Central memory CD4-positive, alpha-beta T cell (primary cell): ENCODE measurements around the gene SCG3.
"Not testable (repeated sequence)": the region's sequence is repeated elsewhere in the genome, so short reads cannot be mapped to it uniquely, and the experiment has no call there.

Experiments
- DNase-seq: peaks from one replicate; pipeline ENCODE4 v3.0.0; 2022
- total RNA-seq, 3 experiments: gene quantifications; one replicate each; lab custom pipeline; 2026; lab: John Stamatoyannopoulos, UW

Gene SCG3
- 0 reads per million in 3 experiments for total RNA-seq

DNA sequence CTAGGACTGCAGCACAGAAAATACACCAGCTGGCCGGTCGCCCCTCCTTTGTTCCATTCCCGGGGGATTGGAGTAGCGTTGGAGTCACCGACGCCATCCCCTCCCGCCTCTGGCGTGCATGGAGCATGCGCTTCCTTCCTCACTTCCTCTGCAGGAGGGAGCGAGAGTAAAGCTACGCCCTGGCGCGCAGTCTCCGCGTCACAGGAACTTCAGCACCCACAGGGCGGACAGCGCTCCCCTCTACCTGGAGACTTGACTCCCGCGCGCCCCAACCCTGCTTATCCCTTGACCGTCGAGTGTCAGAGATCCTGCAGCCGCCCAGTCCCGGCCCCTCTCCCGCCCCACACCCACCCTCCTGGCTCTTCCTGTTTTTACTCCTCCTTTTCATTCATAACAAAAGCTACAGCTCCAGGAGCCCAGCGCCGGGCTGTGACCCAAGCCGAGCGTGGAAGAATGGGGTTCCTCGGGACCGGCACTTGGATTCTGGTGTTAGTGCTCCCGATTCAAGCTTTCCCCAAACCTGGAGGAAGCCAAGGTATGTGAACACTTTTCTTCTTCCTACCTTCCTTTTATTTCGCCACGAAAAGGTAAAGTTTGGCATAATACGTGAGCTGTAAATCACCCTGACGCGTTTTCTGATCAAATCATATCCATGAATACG is at the start of gene SCG3:
SCG3 (plus strand) TSS at position 201 of the 661 bp plus-strand sequence; CDS start at position 454, 253 bp downstream.
- DNase-seq, result peak; percentile 31

DNA sequence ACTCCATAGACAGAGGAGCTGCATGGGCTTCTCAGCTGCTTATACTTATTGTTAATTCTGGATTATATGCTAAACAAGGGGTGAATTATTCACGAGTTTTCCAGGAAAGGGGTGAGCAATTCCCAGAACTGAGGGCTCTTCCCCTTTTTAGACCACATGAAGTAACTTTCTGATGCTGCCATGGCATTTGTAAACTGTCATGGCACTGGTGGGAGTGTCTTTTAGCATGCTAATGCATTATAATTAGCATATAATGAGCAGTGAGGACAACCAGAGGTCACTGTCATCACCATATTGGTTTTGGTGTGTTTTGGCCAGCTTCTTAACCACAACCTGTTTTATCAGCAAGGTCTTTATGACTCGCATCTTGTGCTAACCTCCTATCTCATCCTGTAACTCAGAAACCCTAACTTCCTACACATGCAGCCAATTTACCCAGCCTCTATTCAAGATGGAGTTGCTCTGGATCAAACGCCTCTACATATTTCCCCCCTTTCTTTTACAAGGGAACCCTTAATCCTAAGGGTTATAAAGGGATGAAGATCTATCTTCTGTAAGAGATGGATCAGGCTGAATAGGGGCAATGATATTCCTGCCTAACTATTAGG is 46.6 kb upstream of the SCG3 start:
- no peak for DNase-seq

GRCh38 chr15:51641490-51642130 is 39.7 kb upstream of the SCG3 start:
- no peak for DNase-seq

- DNase-seq, result no peak
Measured at GRCh38 chr15:51642696-51643095, 38.6 kb upstream of the SCG3 start.

GRCh38 chr15:51647128-51647562 is 34.2 kb upstream of the SCG3 start:
- DNase-seq, result no peak

DNA sequence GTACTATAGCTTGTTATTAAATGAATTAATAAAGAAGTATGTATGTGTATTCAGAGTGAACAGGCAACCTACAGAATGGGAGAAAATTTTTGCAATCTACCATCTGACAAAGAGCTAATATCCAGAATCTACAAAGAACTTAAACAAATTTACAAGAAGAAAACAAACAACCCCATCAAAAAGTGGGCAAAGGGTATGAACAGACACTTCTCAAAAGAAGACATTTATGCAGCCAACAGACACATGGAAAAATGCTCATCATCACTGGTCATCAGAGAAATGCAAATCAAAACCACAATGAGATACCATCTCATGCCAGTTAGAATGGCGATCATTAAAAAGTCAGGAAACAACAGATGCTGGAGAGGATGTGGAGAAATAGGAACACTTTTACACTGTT is 33.2 kb upstream of the SCG3 start:
- not testable (repeated sequence) for DNase-seq

- not testable (repeated sequence) for DNase-seq
Measured at GRCh38 chr15:51648643-51649042, 32.7 kb upstream of the SCG3 start.

GRCh38 chr15:51649659-51650521 is 31.4 kb upstream of the SCG3 start:
- DNase-seq, result peak; percentile 62

DNA sequence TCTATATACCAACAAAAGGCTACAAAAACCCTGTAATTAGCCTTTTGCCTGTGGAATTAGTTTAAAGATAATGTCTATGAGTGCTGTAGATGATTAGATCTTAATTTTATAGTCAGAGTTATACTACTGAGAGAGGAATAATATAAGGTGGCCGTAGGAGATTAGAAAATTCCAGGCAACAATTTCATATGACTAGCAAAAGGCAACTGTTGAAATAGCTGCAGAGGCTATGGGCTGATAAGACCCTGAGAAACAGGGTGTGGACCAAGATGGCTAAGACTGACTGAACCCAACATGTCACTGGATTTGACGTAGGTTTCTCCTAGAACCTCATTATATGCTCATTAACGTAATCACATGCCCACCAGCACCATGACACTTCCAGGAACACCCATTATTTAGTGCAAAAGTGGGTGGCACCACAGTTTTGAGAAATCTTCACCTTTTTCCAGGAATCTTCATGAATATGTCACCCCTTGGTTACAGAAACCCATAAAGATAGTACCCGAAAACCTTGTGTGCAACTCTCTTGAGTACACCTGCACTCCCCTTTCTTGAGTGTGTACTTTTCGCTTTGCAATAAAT is 29.1 kb upstream of the SCG3 start:
- DNase-seq, result no peak

- DNase-seq, result not testable (repeated sequence)
Measured at GRCh38 chr15:51655401-51656057, 25.8 kb upstream of the SCG3 start.

DNA sequence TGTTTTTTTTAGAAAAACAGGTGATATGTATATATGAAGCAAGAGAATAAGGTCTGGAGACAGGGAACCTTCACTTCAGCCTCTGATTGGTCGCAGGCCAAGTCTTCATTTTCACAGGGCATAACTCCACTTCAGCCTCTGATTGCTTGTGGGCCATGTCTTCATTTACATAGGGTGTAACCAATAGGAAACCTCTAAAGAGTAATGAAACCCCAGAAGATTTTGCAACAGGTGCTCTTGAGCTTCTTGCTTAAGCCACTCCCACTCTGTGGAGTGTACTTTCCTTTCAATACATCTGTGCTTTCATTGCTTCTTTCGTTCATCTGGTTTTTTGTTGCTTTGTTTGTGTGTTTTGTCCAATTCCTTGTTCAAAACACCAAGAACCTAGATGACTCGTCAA is 22.6 kb upstream of the SCG3 start:
- DNase-seq, result no peak

GRCh38 chr15:51661072-51661471 is 20.2 kb upstream of the SCG3 start:
- no peak for DNase-seq

DNA sequence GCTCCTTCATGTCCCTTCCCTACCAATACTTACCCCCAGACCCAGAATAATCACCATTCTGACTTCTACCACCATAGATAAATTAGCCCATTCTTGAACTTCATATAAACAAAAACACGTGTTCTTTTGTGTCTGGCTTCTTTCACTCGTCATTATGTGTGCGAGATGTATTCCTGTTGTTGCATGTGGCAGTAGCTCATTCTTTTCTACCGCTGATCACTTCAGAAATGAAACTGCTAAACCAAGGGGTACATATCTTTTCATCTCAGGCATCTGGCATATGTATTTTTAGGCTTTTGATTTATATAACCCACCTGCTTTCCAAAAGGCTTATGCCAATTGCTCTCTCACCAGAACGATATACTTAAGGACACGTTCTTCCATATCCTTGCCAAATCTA is 13.8 kb upstream of the SCG3 start:
- no peak for DNase-seq

GRCh38 chr15:51668446-51668845 is 12.9 kb upstream of the SCG3 start:
- DNase-seq, result no peak

- no peak for DNase-seq
Measured at GRCh38 chr15:51669381-51669780, 11.9 kb upstream of the SCG3 start.

DNA sequence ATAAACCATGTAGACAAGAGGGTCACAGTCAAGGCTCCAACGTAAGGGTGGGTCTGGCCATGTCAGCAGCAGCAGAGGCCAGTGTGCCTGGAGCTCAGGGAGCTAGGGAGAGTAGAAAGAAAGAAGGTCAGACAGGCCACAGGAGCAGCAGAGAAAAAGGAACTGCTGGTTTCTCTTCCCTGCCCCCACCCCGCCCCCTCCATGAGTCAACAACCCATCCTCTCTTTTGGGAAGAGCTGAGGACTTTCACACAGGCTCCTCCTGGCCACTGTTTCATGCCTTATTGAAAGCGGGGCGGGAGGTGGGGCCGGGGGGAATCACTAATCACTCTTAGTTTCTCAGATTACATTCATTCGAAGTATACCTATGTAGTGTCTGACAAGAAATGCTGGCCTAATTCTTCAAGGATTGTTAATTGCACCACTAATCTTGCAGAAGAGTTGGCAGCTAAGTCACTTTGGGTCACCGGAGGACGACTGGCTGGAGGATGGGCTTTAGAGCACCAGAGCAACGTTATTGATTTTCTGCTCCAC is 9.1 kb upstream of the SCG3 start:
- no peak for DNase-seq

DNA sequence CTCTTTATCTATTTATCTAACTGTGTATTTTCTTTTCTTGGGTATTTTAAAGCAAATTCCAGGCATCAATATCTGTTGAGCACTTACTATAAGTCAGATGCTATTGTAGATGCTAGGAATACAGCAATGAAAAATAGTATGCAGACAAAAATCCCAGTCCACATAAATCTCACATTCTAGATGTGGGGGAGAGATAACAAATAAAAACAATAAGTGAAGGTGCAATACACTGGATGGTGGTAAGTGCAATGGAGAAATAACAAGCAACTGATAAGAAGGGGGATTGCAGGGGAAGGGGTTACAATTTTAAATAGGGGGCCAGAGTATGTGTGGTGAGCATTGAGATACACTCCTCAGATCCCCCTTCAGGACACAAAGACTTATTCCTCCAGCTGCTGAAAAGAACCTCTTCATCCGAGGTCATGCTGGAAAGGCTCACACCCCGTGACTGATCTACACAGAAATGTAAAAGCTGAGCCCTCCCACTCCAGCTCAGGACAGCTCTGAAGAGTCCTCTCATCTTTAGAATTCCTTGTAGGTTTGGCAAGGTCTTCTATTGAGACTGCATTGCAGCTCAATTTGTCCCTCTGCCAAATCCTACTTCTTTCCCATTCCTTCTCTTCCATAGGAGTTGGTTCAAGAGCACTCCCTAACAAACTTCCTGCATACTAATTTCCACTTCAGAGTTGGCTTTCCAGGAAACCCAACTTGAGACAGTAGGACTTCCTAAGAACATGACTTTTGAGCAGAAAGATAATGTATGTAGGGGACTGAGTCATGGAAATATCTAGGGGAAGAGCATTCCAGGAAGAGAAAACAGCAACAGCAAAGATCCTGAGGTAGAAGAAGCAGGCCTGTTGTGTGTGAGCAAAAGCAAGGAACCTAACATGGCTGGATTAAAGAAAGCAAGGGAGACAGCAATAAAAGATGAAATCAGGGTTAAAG is 8.1 kb upstream of the SCG3 start:
- no peak for DNase-seq

DNA sequence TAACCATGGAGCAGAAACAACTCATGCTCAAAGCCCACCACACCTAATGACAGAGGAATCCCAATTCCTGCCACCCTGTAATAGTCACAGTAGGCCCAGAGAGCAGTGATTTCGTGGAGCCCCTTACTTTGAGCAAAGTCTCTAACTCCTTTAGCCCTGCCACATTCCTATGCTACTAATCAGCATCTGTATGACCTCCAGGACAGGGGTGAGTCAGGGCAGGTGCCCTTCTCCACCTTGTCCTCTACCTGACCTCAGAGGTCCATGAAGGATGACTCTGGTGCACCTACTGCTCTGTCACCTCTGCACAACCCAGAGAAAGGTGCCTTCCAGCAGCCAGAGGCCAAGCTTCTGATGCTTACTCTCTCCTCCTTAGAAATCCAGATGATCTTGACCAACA is 6.1 kb upstream of the SCG3 start:
- DNase-seq, result no peak

GRCh38 chr15:51677021-51677420 is 4.3 kb upstream of the SCG3 start:
- DNase-seq, result no peak

DNA sequence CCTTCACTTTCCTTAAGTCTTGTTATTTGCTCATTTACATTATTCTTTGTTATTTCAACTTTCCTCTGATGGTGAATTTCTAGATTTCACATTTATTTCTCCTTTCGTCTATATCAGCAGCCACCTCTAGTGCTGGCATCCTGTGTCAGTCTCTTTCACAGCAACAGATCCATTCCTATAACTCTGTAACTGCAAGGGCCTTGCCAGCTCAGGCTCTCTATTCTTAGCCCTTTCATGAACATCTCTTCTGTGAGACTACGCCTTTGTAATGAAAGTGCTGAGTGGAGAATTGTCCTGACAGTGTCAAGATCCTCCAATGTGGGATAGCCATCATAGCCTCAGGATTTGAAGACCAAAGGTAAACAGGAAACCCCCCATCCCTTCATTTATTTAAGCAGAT is 3.9 kb upstream of the SCG3 start:
- no peak for DNase-seq

DNA sequence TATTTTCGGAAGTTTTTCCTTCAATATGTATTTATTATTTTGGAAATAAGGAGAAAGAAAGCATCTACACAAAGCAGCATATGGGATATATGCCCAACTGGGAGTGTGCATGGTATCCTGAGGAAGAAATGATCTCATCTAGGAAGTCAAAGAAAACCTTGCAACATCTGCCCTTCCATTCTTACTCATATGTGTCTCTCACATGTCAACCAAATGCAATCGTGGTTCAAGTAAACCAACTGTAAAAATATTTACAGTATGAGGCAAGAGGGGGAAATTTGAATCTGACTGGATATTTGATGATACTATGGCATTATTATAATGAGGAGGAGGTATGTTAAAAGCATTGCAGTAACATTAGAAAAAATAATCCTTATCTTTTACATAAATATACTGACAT is 3.2 kb upstream of the SCG3 start:
- DNase-seq, result no peak
